ENCODE results near the gene ZBTB20.

The ZBTB20 gene

GRCh38 chr3:114421204-114421603 is 725.9 kb downstream of the ZBTB20 start:
- no peak overlapping the region for H3K4me3 ChIP-seq (ENCODE audit: insufficient read depth, low read length, poor library complexity, severe bottlenecking)
- H2AFZ ChIP-seq (ENCODE audit: low read depth, low read length, severe bottlenecking): no peak overlapping the region
- no peak overlapping the region for H3K4me2 ChIP-seq (ENCODE audit: low read depth, low read length, poor library complexity, severe bottlenecking)
- no peaks in the 10 kb centered on the region for H4K20me1 ChIP-seq (ENCODE audit: low read depth, low read length)
- TF ChIP-seq CTCF (IDR thresholded peaks at IDR 0.05; ENCODE audit: insufficient read depth, low read length, poor library complexity, severe bottlenecking) (no peak), EZH2phosphoT487 (conservative IDR thresholded peaks at IDR 0.05; ENCODE audit: low read length) (no peak)
- no peaks in the 10 kb centered on the region for H3F3A ChIP-seq (ENCODE audit: insufficient read depth)
- no peak overlapping the region for H3K9ac ChIP-seq (ENCODE audit: low read length)
- H3K9me2 ChIP-seq (replicated peaks; ENCODE audit: insufficient read depth, low read length): no peaks in the 10 kb centered on the region
- H3K27me3 ChIP-seq (ENCODE audit: low read length): no peaks in the 10 kb centered on the region
- no peaks in the 10 kb centered on the region for H3K9me3 ChIP-seq (ENCODE audit: insufficient read depth, low read length)
- no peak overlapping the region for H3K27ac ChIP-seq (ENCODE audit: low read depth, low read length)
- no peaks in the 10 kb centered on the region for H3K79me2 ChIP-seq (ENCODE audit: insufficient read depth, low read length)
- H3K36me3 ChIP-seq (ENCODE audit: low read length): no peaks in the 10 kb centered on the region

GRCh38 chr3:114420072-114420471 is 727.0 kb downstream of the ZBTB20 start:
- Histone ChIP-seq H3K4me3 (ENCODE audit: insufficient read depth, low read length, poor library complexity, severe bottlenecking) (no peak overlapping the region), H3K79me2 (ENCODE audit: insufficient read depth, low read length) (no peaks in the 10 kb centered on the region), H3K27ac (ENCODE audit: low read depth, low read length) (no peak overlapping the region), H3K9me3 (ENCODE audit: insufficient read depth, low read length) (no peaks in the 10 kb centered on the region), H3K4me2 (ENCODE audit: low read depth, low read length, poor library complexity, severe bottlenecking) (no peak overlapping the region), H3F3A (ENCODE audit: insufficient read depth) (no peaks in the 10 kb centered on the region), H3K9me2 (replicated peaks; ENCODE audit: insufficient read depth, low read length) (no peaks in the 10 kb centered on the region), H3K27me3 (ENCODE audit: low read length) (no peaks in the 10 kb centered on the region), H3K36me3 (ENCODE audit: low read length) (no peaks in the 10 kb centered on the region), H4K20me1 (ENCODE audit: low read depth, low read length) (no peaks in the 10 kb centered on the region), H2AFZ (ENCODE audit: low read depth, low read length, severe bottlenecking) (no peak overlapping the region), H3K9ac (ENCODE audit: low read length) (no peak overlapping the region)
- no peak for TF ChIP-seq CTCF (IDR thresholded peaks at IDR 0.05; ENCODE audit: insufficient read depth, low read length, poor library complexity, severe bottlenecking)
- TF ChIP-seq EZH2phosphoT487 (conservative IDR thresholded peaks at IDR 0.05; ENCODE audit: low read length): no peak

- no peaks in the 10 kb centered on the region for H3F3A ChIP-seq (ENCODE audit: insufficient read depth)
- H3K36me3 ChIP-seq (ENCODE audit: low read length): no peaks in the 10 kb centered on the region
- H3K9me2 ChIP-seq (replicated peaks; ENCODE audit: insufficient read depth, low read length): no peaks in the 10 kb centered on the region
- H3K27me3 ChIP-seq (ENCODE audit: low read length): no peaks in the 10 kb centered on the region
- no peaks in the 10 kb centered on the region for H4K20me1 ChIP-seq (ENCODE audit: low read depth, low read length)
- no peak overlapping the region for H3K27ac ChIP-seq (ENCODE audit: low read depth, low read length)
- TF ChIP-seq CTCF (IDR thresholded peaks at IDR 0.05; ENCODE audit: insufficient read depth, low read length, poor library complexity, severe bottlenecking): peak; percentile 76
- TF ChIP-seq EZH2phosphoT487 (conservative IDR thresholded peaks at IDR 0.05; ENCODE audit: low read length): no peak
- H3K4me3 ChIP-seq (ENCODE audit: insufficient read depth, low read length, poor library complexity, severe bottlenecking): no peak overlapping the region
- no peak overlapping the region for H3K4me2 ChIP-seq (ENCODE audit: low read depth, low read length, poor library complexity, severe bottlenecking)
- no peak overlapping the region for H3K9ac ChIP-seq (ENCODE audit: low read length)
- H2AFZ ChIP-seq (ENCODE audit: low read depth, low read length, severe bottlenecking): no peak overlapping the region
- no peaks in the 10 kb centered on the region for H3K79me2 ChIP-seq (ENCODE audit: insufficient read depth, low read length)
- no peaks in the 10 kb centered on the region for H3K9me3 ChIP-seq (ENCODE audit: insufficient read depth, low read length)
These were observed 728.2 kb downstream of the ZBTB20 start for GRCh38 chr3:114418724-114419543.

All from SU-DHL-6 (cell line).